SU-DHL-6 (cell line): Measurements from ENCODE around the gene BNIP1.

Source experiments
- H2AFZ ChIP-seq: fragments of 200-600 bp; sonication (generic); 2 replicates; pipeline ENCODE4 v1.6.1; 2014; ENCODE audit warnings: low read depth, mild to moderate bottlenecking, moderate library complexity, mixed read lengths, antibody characterized with exemption, low read length; ENCODE audit not compliant: severe bottlenecking
- H3F3A ChIP-seq: fragments of 200-600 bp; shearing (Covaris generic); 2 replicates; pipeline ENCODE4 v1.6.0; 2016; ENCODE audit warnings: antibody characterized with exemption, mild to moderate bottlenecking; ENCODE audit not compliant: insufficient read depth
- H3K27ac ChIP-seq: fragments of 200-600 bp; sonication (generic); 2 replicates; pipeline ENCODE4 v1.5.1; 2016; ENCODE audit warnings: low read depth, mild to moderate bottlenecking, low read length, moderate library complexity, mixed read lengths
- H3K27me3 ChIP-seq: fragments of 200-600 bp; sonication (generic), shearing (Covaris generic); 2 replicates; pipeline ENCODE4 v1.6.0; 2014; ENCODE audit warnings: mild to moderate bottlenecking, low read length
- H3K36me3 ChIP-seq: fragments of 200-600 bp; sonication (generic); 2 replicates; pipeline ENCODE4 v1.6.1; 2014; ENCODE audit warnings: mild to moderate bottlenecking, low read length, mixed read lengths
- H3K4me2 ChIP-seq: fragments of 300-600, 200-600 bp; shearing (Covaris generic), sonication (generic); 2 replicates; pipeline ENCODE4 v1.6.0; 2014; ENCODE audit warnings: low read length, low read depth, mild to moderate bottlenecking; ENCODE audit not compliant: poor library complexity, severe bottlenecking
- H3K4me3 ChIP-seq: fragments of 200-600 bp; sonication (generic); 2 replicates; pipeline ENCODE4 v1.5.1; 2014; ENCODE audit warnings: antibody characterized with exemption, low read length, mild to moderate bottlenecking, mixed read lengths; ENCODE audit not compliant: insufficient read depth, poor library complexity, severe bottlenecking
- H3K79me2 ChIP-seq: fragments of 200-600 bp; sonication (generic); 2 replicates; pipeline ENCODE4 v1.6.1; 2014; ENCODE audit warnings: mild to moderate bottlenecking, low read length, moderate library complexity; ENCODE audit not compliant: insufficient read depth
- H3K9ac ChIP-seq: fragments of 200-600 bp; sonication (generic); 2 replicates; pipeline ENCODE4 v1.7.0; 2014; ENCODE audit warnings: mild to moderate bottlenecking, low read length
- H3K9me2 ChIP-seq: fragments of 200-600 bp; sonication (generic); replicated peaks from 2 replicates; pipeline ENCODE4 v1.6.1; 2014; ENCODE audit warnings: low read length; ENCODE audit not compliant: insufficient read depth
- H3K9me3 ChIP-seq: fragments of 200-600 bp; sonication (generic); 2 replicates; pipeline ENCODE4 v1.6.1; 2014; ENCODE audit warnings: low read length, mixed read lengths; ENCODE audit not compliant: insufficient read depth
- H4K20me1 ChIP-seq: fragments of 200-600 bp; sonication (generic); 2 replicates; pipeline ENCODE4 v1.6.1; 2014; ENCODE audit warnings: low read depth, mild to moderate bottlenecking, antibody characterized with exemption, low read length, moderate library complexity, mixed read lengths
- EZH2phosphoT487 ChIP-seq: fragments of 200-600 bp; sonication (generic), shearing (Covaris generic); conservative IDR thresholded peaks from 2 replicates; pipeline ENCODE4 v1.6.1; 2018; ENCODE audit warnings: mild to moderate bottlenecking, antibody characterized with exemption, low read length, moderate library complexity, mixed read lengths
- TF ChIP-seq, protein P1 (sequence below): fragments of 200-600 bp; sonication (generic); IDR thresholded peaks from one replicate; pipeline ENCODE4 v1.5.1; 2017; ENCODE audit warnings: antibody characterized with exemption, mild to moderate bottlenecking, low read length, moderate library complexity; ENCODE audit not compliant: insufficient read depth, poor library complexity, severe bottlenecking

The BNIP1 gene

DNA sequence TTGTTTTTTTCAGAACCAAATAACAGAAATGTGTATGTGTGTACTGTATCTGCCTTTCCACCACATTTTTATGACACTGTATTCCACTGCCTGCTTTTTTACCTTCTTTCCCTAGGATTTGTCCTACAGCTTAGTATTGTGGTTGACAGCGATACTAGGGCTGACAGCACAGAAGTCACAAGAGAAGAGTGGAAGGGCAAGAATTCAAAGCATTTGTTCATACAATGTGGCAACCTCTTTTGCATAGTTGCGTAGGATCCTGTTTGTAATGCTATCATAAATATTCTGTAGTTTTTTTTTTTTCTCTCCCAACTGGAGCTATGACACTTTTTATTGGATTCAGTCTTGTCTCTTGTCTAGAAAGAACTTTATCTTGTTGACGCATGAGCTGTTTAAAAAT, 5.6 kb upstream of the BNIP1 start:
- Histone ChIP-seq H3K27me3 (no peaks in the 10 kb centered on the region), H3K9me2 (no peaks in the 10 kb centered on the region), H3K27ac (no peak overlapping the region), H4K20me1 (no peaks in the 10 kb centered on the region), H3K79me2 (no peaks in the 10 kb centered on the region), H3K4me3 (no peak overlapping the region), H3K9ac (no peak overlapping the region), H3K9me3 (no peaks in the 10 kb centered on the region), H3K4me2 (no peak overlapping the region), H3F3A (no peaks in the 10 kb centered on the region), H2AFZ (no peak overlapping the region), H3K36me3 (no peaks in the 10 kb centered on the region)
- no peak for TF ChIP-seq EZH2phosphoT487
- TF ChIP-seq, protein P1, sequence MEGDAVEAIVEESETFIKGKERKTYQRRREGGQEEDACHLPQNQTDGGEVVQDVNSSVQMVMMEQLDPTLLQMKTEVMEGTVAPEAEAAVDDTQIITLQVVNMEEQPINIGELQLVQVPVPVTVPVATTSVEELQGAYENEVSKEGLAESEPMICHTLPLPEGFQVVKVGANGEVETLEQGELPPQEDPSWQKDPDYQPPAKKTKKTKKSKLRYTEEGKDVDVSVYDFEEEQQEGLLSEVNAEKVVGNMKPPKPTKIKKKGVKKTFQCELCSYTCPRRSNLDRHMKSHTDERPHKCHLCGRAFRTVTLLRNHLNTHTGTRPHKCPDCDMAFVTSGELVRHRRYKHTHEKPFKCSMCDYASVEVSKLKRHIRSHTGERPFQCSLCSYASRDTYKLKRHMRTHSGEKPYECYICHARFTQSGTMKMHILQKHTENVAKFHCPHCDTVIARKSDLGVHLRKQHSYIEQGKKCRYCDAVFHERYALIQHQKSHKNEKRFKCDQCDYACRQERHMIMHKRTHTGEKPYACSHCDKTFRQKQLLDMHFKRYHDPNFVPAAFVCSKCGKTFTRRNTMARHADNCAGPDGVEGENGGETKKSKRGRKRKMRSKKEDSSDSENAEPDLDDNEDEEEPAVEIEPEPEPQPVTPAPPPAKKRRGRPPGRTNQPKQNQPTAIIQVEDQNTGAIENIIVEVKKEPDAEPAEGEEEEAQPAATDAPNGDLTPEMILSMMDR = no peak

- Histone ChIP-seq H3K36me3 (no peaks in the 10 kb centered on the region), H2AFZ (no peak overlapping the region), H3F3A (no peaks in the 10 kb centered on the region), H3K9me3 (no peaks in the 10 kb centered on the region), H3K4me3 (no peak overlapping the region), H4K20me1 (no peaks in the 10 kb centered on the region), H3K4me2 (no peak overlapping the region), H3K9ac (no peak overlapping the region), H3K9me2 (no peaks in the 10 kb centered on the region), H3K27ac (no peak overlapping the region), H3K79me2 (no peaks in the 10 kb centered on the region), H3K27me3 (no peaks in the 10 kb centered on the region)
- TF ChIP-seq EZH2phosphoT487 = no peak
- TF ChIP-seq, protein P1 = no peak
Measured at GRCh38 chr5:173139631-173140030, 4.7 kb upstream of the BNIP1 start.

GRCh38 chr5:173140769-173141168, 3.6 kb upstream of the BNIP1 start:
- Histone ChIP-seq H3K27me3 (no peaks in the 10 kb centered on the region), H3K27ac (no peak overlapping the region), H3K9ac (no peak overlapping the region), H2AFZ (no peak overlapping the region), H3K9me2 (no peaks in the 10 kb centered on the region), H3K36me3 (no peaks in the 10 kb centered on the region), H3K4me3 (no peak overlapping the region), H3K4me2 (no peak overlapping the region), H3K9me3 (no peaks in the 10 kb centered on the region), H3K79me2 (no peaks in the 10 kb centered on the region), H4K20me1 (no peaks in the 10 kb centered on the region), H3F3A (peaks cover 2% of the 10 kb centered on the region; the same call in 1 of the 2 replicates)
- no peak for TF ChIP-seq EZH2phosphoT487
- TF ChIP-seq, protein P1 = no peak
